ENCODE results near the gene KCNQ4.

DNA sequence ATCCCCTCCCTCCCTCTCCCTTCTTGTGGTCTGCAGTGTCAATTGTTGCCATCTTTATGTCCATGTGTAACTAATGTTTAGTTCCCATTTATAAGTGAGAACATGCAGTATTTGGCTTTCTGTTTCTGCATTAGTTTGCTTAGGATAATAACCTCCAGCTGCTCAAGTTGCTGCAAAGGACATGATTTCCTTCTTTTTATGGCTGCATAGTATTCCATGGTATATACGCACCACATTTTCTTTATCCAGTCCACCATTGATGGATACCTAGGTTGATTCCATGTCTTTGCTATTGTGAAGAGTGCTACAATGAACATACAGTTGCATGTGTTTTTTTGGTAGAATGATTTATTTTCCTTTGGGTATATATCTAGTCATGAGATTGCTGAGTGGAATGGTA, 62.3 kb downstream of the KCNQ4 start:
- TF ChIP-seq, protein P1, sequence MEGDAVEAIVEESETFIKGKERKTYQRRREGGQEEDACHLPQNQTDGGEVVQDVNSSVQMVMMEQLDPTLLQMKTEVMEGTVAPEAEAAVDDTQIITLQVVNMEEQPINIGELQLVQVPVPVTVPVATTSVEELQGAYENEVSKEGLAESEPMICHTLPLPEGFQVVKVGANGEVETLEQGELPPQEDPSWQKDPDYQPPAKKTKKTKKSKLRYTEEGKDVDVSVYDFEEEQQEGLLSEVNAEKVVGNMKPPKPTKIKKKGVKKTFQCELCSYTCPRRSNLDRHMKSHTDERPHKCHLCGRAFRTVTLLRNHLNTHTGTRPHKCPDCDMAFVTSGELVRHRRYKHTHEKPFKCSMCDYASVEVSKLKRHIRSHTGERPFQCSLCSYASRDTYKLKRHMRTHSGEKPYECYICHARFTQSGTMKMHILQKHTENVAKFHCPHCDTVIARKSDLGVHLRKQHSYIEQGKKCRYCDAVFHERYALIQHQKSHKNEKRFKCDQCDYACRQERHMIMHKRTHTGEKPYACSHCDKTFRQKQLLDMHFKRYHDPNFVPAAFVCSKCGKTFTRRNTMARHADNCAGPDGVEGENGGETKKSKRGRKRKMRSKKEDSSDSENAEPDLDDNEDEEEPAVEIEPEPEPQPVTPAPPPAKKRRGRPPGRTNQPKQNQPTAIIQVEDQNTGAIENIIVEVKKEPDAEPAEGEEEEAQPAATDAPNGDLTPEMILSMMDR (IDR thresholded peaks at IDR 0.05) = no peak
- TF ChIP-seq POLR2A (IDR thresholded peaks at IDR 0.05) (no peak), POLR2AphosphoS5 (IDR thresholded peaks at IDR 0.05) (no peak)

Data from breast epithelium (tissue), 3 donors.